Superior temporal gyrus (tissue), 1 donor: ENCODE results near the gene FOSL1.

ENCODE experiments used
- DNase-seq: peaks from one replicate; pipeline ENCODE4 v3.0.0-alpha.2; 2016; ENCODE audit errors: extremely low spot score

The FOSL1 gene

GRCh38 chr11:65863889-65864705, 36.1 kb downstream of the FOSL1 start:
- DNase-seq: no peak

- no peak for DNase-seq
Observed at GRCh38 chr11:65862941-65863888, 37.0 kb downstream of the FOSL1 start.

GRCh38 chr11:65862191-65862735, 37.9 kb downstream of the FOSL1 start:
- DNase-seq: no peak

- no peak for DNase-seq
Observed at GRCh38 chr11:65861533-65862183, 38.5 kb downstream of the FOSL1 start.

- DNase-seq: no peak
Observed at GRCh38 chr11:65861165-65861505, 39.1 kb downstream of the FOSL1 start.

GRCh38 chr11:65860278-65861164, 39.7 kb downstream of the FOSL1 start, which contains the start of gene MUS81:
TSS of gene MUS81 (plus strand) at chr11:65860433. CDS start at chr11:65860754, 321 bp downstream.
- peak; percentile 95 for DNase-seq

- DNase-seq: no peak
Observed at GRCh38 chr11:65859812-65860277, 40.3 kb downstream of the FOSL1 start.

- DNase-seq: peak; percentile 96
Observed at GRCh38 chr11:65859095-65859811, 40.9 kb downstream of the FOSL1 start.

GRCh38 chr11:65858681-65859087, 41.5 kb downstream of the FOSL1 start:
- no peak for DNase-seq

GRCh38 chr11:65857853-65858680, 42.1 kb downstream of the FOSL1 start, which contains the start of gene CFL1:
TSS of gene CFL1 (minus strand) at chr11:65858180. CDS start at chr11:65858099, 81 bp downstream.
- peak; percentile 96 for DNase-seq

GRCh38 chr11:65857500-65857852, 42.7 kb downstream of the FOSL1 start:
- peak; percentile 35 for DNase-seq

GRCh38 chr11:65856689-65857499, 43.3 kb downstream of the FOSL1 start:
- DNase-seq: peak; percentile 72

GRCh38 chr11:65855927-65856363, 44.2 kb downstream of the FOSL1 start:
- DNase-seq: no peak

- DNase-seq: no peak
Observed at GRCh38 chr11:65854852-65855837, 45.0 kb downstream of the FOSL1 start.

GRCh38 chr11:65854161-65854592, 46.0 kb downstream of the FOSL1 start:
- no peak for DNase-seq

GRCh38 chr11:65853246-65853979, 46.8 kb downstream of the FOSL1 start:
- no peak for DNase-seq
